K562 (cell line): ENCODE data around the gene RNGTT. TPM values are rescaled to one million over a fixed set of nuclear protein-coding genes. Genes with fewer than 3 reads are reported as not detected.

Experiments used
- HDAC2 ChIP-seq: fragments of 450-650 bp; IDR thresholded peaks from 2 replicates; pipeline ENCODE4 v1.6.1; 2016; ENCODE audit warnings: mild to moderate bottlenecking
- HDGF ChIP-seq: fragments of 450-650 bp; IDR thresholded peaks from 2 replicates; pipeline ENCODE4 v1.6.1; 2016
- RBM39 ChIP-seq: fragments of 200-400 bp; formaldehyde crosslinking; optimal IDR thresholded peaks from 2 replicates; pipeline ENCODE3; 2018; ENCODE audit warnings: low read depth, low read length
- SMAD4 ChIP-seq: fragments of 250-450 bp; sonication (Bioruptor Pico); conservative IDR thresholded peaks from 2 replicates; pipeline ENCODE4 v1.8.0; 2021; ENCODE audit warnings: inconsistent platforms, mild to moderate bottlenecking, moderate library complexity
- SREBF2 ChIP-seq: sonication (generic); formaldehyde crosslinking; IDR thresholded peaks from 2 replicates; pipeline ENCODE4 v1.4.0; 2020; ENCODE audit warnings: mild to moderate bottlenecking, missing genetic modification reagents
- ZFX ChIP-seq: sonication (generic); formaldehyde crosslinking; IDR thresholded peaks from 2 replicates; pipeline ENCODE4 v1.8.0; 2022; ENCODE audit warnings: mild to moderate bottlenecking, missing genetic modification reagents, moderate library complexity
- polyA plus RNA-seq, 8 experiments: library from polyadenylated mRNA; depleted of rRNA in 4 of 8; stranded (reverse) in 5 of 8; unstranded in 3 of 8; fragments of >200 nt; fragmentation: Nextera tagmentation in 2 of 8; fragmentation: Illumina TruSeq in 1 of 8; extraction: Ambion mirVana in 2 of 8; extraction: Trizol in 1 of 8; gene quantifications; 2 replicates each; pipeline versions ENCODE4 v1.2.1 to v1.2.3, GENCODE V29; 2011 to 2014; ENCODE audit warnings: inconsistent platforms in 1 of 8, missing spikeins in 1 of 8
- total RNA-seq, 7 experiments: library from RNA; depleted of rRNA in 6 of 7; stranded (reverse); fragments of >200 nt in 6 of 7; fragmentation: Illumina TruSeq in 2 of 7; extraction: Trizol in 2 of 7; gene quantifications; 2 replicates each; pipeline versions ENCODE4 v1.2.1 to v1.2.3, GENCODE V29; 2011 to 2021; ENCODE audit warnings: low replicate concordance in 1 of 7
- TF ChIP-seq, protein P1 (sequence below): fragments of 200-400 bp; formaldehyde crosslinking; IDR thresholded peaks from 2 replicates; pipeline ENCODE4 v1.6.1; 2017; ENCODE audit warnings: mild to moderate bottlenecking, low read depth, low read length, moderate library complexity
- TF ChIP-seq, protein P2 (sequence below), 2 experiments: fragments of 450-650 bp in 1 of 2; sonication (generic) in 1 of 2; formaldehyde crosslinking in 1 of 2; IDR thresholded peaks; 2 replicates each; pipeline versions ENCODE4 v1.7.1 to v1.9.0; 2016 to 2022; ENCODE audit warnings: inconsistent platforms in 1 of 2, mild to moderate bottlenecking in 1 of 2, missing genetic modification reagents in 1 of 2
- TF ChIP-seq, protein P3 (sequence below): sonication (generic); formaldehyde crosslinking; IDR thresholded peaks from 2 replicates; pipeline ENCODE4 v1.8.0; 2022; ENCODE audit warnings: mild to moderate bottlenecking, missing genetic modification reagents, borderline replicate concordance
- TF ChIP-seq, protein P4 (sequence below): sonication (generic); formaldehyde crosslinking; IDR thresholded peaks from 2 replicates; pipeline ENCODE4 v1.8.1; 2023; ENCODE audit warnings: mild to moderate bottlenecking, missing genetic modification reagents

The RNGTT gene
- total and polyA plus RNA-seq, 9 of the 15 experiments (the other 6 are each of a cell fraction or from before 2014, with no cell fraction given), result 6.1 to 31.7 (median 19.5) TPM

DNA sequence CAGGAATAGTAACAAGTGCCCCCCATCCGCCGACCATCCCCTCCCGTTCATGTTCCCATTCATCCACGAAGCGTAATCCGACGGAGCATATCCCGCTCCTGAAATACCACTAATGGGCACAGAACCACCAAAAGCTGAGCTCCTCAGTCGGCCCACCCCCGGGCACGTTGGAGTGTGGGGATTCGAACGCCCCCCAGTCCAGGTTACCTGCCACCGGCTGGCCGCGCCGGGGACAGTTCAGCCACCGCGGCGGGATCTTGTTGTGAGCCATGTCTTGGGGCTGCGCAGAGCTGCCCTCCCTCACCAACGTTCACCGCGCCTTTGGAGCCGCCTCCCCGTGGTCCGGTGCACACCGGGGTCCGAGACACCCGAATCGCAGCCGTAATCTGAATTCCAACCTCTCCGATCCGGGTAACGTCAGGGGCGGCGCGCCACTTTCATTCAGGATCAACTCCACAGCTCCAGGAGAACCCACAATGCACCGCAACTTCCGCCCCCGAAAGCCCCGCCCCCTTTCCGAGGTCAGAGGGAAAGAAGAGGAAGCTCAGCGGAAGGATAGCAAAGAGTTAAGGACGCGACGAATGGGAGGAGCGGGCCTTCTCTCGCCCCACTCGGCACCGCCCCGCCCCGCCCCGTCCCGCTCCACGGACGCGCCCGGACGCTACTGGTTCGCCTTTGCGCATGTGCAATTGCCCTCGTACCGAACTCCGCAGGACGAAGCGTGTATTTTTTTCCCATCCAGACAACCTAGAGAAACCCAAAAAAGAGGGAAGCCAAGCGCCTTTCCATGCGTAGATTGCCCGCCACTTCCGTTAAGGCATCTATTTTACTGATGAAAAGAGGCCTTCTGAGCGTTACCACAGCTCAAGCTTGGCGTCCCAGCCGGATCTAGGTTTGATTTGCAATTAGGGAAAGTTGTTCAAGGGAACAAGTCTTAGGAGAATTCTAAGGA lies at the start of gene RNGTT (continued):
- TF ChIP-seq, protein P1, sequence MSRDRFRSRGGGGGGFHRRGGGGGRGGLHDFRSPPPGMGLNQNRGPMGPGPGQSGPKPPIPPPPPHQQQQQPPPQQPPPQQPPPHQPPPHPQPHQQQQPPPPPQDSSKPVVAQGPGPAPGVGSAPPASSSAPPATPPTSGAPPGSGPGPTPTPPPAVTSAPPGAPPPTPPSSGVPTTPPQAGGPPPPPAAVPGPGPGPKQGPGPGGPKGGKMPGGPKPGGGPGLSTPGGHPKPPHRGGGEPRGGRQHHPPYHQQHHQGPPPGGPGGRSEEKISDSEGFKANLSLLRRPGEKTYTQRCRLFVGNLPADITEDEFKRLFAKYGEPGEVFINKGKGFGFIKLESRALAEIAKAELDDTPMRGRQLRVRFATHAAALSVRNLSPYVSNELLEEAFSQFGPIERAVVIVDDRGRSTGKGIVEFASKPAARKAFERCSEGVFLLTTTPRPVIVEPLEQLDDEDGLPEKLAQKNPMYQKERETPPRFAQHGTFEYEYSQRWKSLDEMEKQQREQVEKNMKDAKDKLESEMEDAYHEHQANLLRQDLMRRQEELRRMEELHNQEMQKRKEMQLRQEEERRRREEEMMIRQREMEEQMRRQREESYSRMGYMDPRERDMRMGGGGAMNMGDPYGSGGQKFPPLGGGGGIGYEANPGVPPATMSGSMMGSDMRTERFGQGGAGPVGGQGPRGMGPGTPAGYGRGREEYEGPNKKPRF, result no peak
- no peak; the same call in 1 of the 2 replicates for TF ChIP-seq HDAC2
- TF ChIP-seq, protein P2, sequence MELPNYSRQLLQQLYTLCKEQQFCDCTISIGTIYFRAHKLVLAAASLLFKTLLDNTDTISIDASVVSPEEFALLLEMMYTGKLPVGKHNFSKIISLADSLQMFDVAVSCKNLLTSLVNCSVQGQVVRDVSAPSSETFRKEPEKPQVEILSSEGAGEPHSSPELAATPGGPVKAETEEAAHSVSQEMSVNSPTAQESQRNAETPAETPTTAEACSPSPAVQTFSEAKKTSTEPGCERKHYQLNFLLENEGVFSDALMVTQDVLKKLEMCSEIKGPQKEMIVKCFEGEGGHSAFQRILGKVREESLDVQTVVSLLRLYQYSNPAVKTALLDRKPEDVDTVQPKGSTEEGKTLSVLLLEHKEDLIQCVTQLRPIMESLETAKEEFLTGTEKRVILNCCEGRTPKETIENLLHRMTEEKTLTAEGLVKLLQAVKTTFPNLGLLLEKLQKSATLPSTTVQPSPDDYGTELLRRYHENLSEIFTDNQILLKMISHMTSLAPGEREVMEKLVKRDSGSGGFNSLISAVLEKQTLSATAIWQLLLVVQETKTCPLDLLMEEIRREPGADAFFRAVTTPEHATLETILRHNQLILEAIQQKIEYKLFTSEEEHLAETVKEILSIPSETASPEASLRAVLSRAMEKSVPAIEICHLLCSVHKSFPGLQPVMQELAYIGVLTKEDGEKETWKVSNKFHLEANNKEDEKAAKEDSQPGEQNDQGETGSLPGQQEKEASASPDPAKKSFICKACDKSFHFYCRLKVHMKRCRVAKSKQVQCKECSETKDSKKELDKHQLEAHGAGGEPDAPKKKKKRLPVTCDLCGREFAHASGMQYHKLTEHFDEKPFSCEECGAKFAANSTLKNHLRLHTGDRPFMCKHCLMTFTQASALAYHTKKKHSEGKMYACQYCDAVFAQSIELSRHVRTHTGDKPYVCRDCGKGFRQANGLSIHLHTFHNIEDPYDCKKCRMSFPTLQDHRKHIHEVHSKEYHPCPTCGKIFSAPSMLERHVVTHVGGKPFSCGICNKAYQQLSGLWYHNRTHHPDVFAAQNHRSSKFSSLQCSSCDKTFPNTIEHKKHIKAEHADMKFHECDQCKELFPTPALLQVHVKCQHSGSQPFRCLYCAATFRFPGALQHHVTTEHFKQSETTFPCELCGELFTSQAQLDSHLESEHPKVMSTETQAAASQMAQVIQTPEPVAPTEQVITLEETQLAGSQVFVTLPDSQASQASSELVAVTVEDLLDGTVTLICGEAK (IDR thresholded peaks at IDR 0.05), result peak; percentile 78
- TF ChIP-seq, protein P2 (CRISPR knock-in tag; IDR thresholded peaks at IDR 0.05), result no peak
- TF ChIP-seq, protein P3, sequence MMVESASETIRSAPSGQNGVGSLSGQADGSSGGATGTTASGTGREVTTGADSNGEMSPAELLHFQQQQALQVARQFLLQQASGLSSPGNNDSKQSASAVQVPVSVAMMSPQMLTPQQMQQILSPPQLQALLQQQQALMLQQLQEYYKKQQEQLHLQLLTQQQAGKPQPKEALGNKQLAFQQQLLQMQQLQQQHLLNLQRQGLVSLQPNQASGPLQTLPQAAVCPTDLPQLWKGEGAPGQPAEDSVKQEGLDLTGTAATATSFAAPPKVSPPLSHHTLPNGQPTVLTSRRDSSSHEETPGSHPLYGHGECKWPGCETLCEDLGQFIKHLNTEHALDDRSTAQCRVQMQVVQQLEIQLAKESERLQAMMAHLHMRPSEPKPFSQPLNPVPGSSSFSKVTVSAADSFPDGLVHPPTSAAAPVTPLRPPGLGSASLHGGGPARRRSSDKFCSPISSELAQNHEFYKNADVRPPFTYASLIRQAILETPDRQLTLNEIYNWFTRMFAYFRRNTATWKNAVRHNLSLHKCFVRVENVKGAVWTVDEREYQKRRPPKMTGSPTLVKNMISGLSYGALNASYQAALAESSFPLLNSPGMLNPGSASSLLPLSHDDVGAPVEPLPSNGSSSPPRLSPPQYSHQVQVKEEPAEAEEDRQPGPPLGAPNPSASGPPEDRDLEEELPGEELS, result no peak
- TF ChIP-seq ZFX (CRISPR knock-in tag), result peak; percentile 53
- no peak for TF ChIP-seq SREBF2 (CRISPR knock-in tag)
- TF ChIP-seq RBM39, result no peak
- TF ChIP-seq HDGF, result no peak
- TF ChIP-seq SMAD4 (CRISPR knock-in tag), result 0 out of 2 replicates have a peak, but pooled peaks have one; percentile 19
- TF ChIP-seq, protein P4, sequence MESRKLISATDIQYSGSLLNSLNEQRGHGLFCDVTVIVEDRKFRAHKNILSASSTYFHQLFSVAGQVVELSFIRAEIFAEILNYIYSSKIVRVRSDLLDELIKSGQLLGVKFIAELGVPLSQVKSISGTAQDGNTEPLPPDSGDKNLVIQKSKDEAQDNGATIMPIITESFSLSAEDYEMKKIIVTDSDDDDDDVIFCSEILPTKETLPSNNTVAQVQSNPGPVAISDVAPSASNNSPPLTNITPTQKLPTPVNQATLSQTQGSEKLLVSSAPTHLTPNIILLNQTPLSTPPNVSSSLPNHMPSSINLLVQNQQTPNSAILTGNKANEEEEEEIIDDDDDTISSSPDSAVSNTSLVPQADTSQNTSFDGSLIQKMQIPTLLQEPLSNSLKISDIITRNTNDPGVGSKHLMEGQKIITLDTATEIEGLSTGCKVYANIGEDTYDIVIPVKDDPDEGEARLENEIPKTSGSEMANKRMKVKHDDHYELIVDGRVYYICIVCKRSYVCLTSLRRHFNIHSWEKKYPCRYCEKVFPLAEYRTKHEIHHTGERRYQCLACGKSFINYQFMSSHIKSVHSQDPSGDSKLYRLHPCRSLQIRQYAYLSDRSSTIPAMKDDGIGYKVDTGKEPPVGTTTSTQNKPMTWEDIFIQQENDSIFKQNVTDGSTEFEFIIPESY, result no peak
